Measurements from ENCODE around the gene KCNMA1. TPM values are rescaled to one million over a fixed set of nuclear protein-coding genes. Genes with fewer than 3 reads are reported as not detected.

The KCNMA1 gene
- total and polyA plus RNA-seq, 10 of the 15 experiments (the other 5 are each of a cell fraction or from before 2014, with no cell fraction given): 8.5 to 77.0 (median 21.3) TPM

DNA sequence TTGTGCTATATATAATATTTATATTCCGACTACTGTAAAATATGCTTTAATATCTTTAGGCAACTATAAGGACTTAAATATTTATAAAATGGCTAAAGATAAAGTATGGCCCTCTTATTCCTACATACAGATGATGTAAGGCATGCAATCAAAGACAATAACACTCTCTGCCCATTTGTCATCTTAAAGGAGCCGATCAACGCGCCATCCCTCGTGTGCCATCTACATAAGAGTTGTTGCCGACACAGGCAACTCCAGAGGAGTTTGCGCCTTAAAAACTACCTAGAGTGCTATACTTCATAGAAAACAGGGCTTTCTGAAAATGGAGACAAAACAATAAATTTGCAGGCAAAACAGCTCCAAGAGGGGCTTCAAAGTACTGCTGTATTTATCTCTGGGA is 709.0 kb downstream of the KCNMA1 start:
- Histone ChIP-seq H3K4me2 (ENCODE audit: control insufficient read depth, insufficient read depth) (no peak overlapping the region), H3K9me3 (replicated peaks; ENCODE audit: control insufficient read depth, insufficient read depth, low read length) (no peaks in the 10 kb centered on the region), H3K79me2 (ENCODE audit: control insufficient read depth, insufficient read depth, low read length) (no peaks in the 10 kb centered on the region), H3K36me3 (ENCODE audit: control insufficient read depth in 2 of 2, insufficient read depth in 2 of 2, low read length in 1 of 2) (no peaks in the 10 kb centered on the region), H3K4me3 (no peak overlapping the region), H3K27ac (ENCODE audit: control insufficient read depth, insufficient read depth) (no peak overlapping the region), H3K27me3 (replicated peaks in 1 of 2; ENCODE audit: control insufficient read depth in 2 of 2, insufficient read depth in 2 of 2, low read length in 1 of 2) (no peaks in the 10 kb centered on the region), H4K20me1 (ENCODE audit: control insufficient read depth, insufficient read depth) (no peaks in the 10 kb centered on the region), H3K4me1 (ENCODE audit: control insufficient read depth, insufficient read depth, low read length) (no peaks in the 10 kb centered on the region), H3K9ac (ENCODE audit: control insufficient read depth, insufficient read depth, low read length) (no peak overlapping the region), H2AFZ (ENCODE audit: control insufficient read depth, low read depth, low read length) (no peak overlapping the region)
- TF ChIP-seq TCF3 (IDR thresholded peaks at IDR 0.05; ENCODE audit: borderline replicate concordance, insufficient read depth, low read depth, low read length) (no peak), ASH2L (IDR thresholded peaks at IDR 0.05; ENCODE audit: borderline replicate concordance, low read depth) (no peak), ETV6 (conservative IDR thresholded peaks at IDR 0.05 in 1 of 2, IDR thresholded peaks at IDR 0.05 in 1 of 2; ENCODE audit: borderline replicate concordance in 1 of 2, low read depth in 1 of 2) (no peak), MTA2 (IDR thresholded peaks at IDR 0.05; ENCODE audit: low read depth) (no peak), SMC3 (IDR thresholded peaks at IDR 0.05; ENCODE audit: borderline replicate concordance, low read length) (no peak), EED (IDR thresholded peaks at IDR 0.05; ENCODE audit: low read depth) (no peak), EZH2 (IDR thresholded peaks at IDR 0.05; ENCODE audit: borderline replicate concordance, control insufficient read depth, low read depth, low read length) (no peak), KAT2A (conservative IDR thresholded peaks at IDR 0.05; ENCODE audit: control insufficient read depth, low read depth, low read length) (no peak), NFXL1 (IDR thresholded peaks at IDR 0.05; ENCODE audit: borderline replicate concordance) (no peak)
- FAIRE-seq (no peak), ATAC-seq (no peak), DNase-seq (ENCODE audit: low read depth, low spot score) (no peak)
- CTCF ChIA-PET: no interaction called here
- RAD21 ChIA-PET (ENCODE audit: unreplicated experiment): no interaction called here
- SMC1A ChIA-PET (ENCODE audit: uncharacterized antibody, unreplicated experiment): no interaction called here
- BruUV-seq (replicated peaks): no TSS peak
- POLR2A ChIA-PET: no interaction called here
- intact Hi-C loops (cut with micrococcal nuclease; ENCODE audit: unreplicated experiment): no loop called here
- in situ Hi-C loops (cut with MboI): no loop called here
- 88% methylated on average over 7 of the region's 7 CpGs for WGBS (ENCODE audit: insufficient coverage, insufficient replicate concordance, low lambda C conversion rate, missing lambda C conversion rate)
